GM12878 (cell line): Measurements from ENCODE around the gene SNX4. TPM values are rescaled to one million over a fixed set of nuclear protein-coding genes. Genes with fewer than 3 reads are reported as not detected.

Experiments used
- ATAC-seq: fragments of 200-7000 bp; cut with Tn5 transposase; 3 replicates; pipeline ENCODE4 v1.9.1; 2020; ENCODE audit warnings: mild to moderate bottlenecking, moderate library complexity
- BruUV-seq: library from RNA; stranded (reverse); fragments of 400-500 nt; replicated peaks from 2 replicates; lab custom pipeline; 2021; lab: Mats Ljungman, UMichigan
- CTCF ChIA-PET: fragments of 300-600 bp; sonication (Branson Sonifier 250); formaldehyde crosslinking; extraction: SDS; loops from one replicate; lab custom pipeline; 2021; ENCODE audit warnings: inconsistent platforms; lab: Yijun Ruan, JAX
- POLR2A ChIA-PET: fragments of 350-600 bp; formaldehyde crosslinking; extraction: SDS; loops from one replicate; lab custom pipeline; 2021; ENCODE audit warnings: inconsistent platforms; lab: Charles Lee
- RAD21 ChIA-PET: fragments of 300-600 bp; sonication (Branson Sonifier 250); formaldehyde crosslinking; loops from one replicate; lab custom pipeline; 2023; ENCODE audit warnings: antibody characterized with exemption; ENCODE audit not compliant: unreplicated experiment; lab: Charles Lee
- SMC1A ChIA-PET: fragments of 300-600 bp; sonication (Branson Sonifier 250); formaldehyde crosslinking; loops from one replicate; lab custom pipeline; 2023; ENCODE audit not compliant: unreplicated experiment, uncharacterized antibody; lab: Charles Lee
- DNase-seq: peaks from one replicate; pipeline ENCODE4 v3.0.0-alpha.2; 2011; ENCODE audit warnings: low read depth, low spot score
- FAIRE-seq: peaks from 3 replicates; lab custom pipeline; 2011; peaks lifted over from hg19 to GRCh38; lab: Jason Lieb, UNC
- H2AFZ ChIP-seq: 2 replicates; pipeline ENCODE4 v1.6.0; 2011; ENCODE audit warnings: low read depth, low read length, control low read depth; ENCODE audit not compliant: control insufficient read depth
- H3K27ac ChIP-seq: 2 replicates; pipeline ENCODE4 v1.5.1; 2011; ENCODE audit warnings: control low read depth; ENCODE audit not compliant: control insufficient read depth, insufficient read depth
- H3K27me3 ChIP-seq, 2 experiments: replicated peaks in 1 of 2; 2 replicates each; pipeline versions ENCODE4 v1.6.0 to v1.6.1; 2011; ENCODE audit warnings: low read length in 1 of 2; ENCODE audit not compliant: control insufficient read depth in 2 of 2, insufficient read depth in 2 of 2
- H3K36me3 ChIP-seq, 2 experiments: 2 replicates each; pipeline ENCODE4 v1.5.1; 2011; ENCODE audit warnings: low read length in 1 of 2; ENCODE audit not compliant: control insufficient read depth in 2 of 2, insufficient read depth in 2 of 2
- H3K4me1 ChIP-seq: 2 replicates; pipeline ENCODE4 v1.6.1; 2011; ENCODE audit warnings: mild to moderate bottlenecking, low read length, moderate library complexity, mixed read lengths; ENCODE audit not compliant: control insufficient read depth, insufficient read depth
- H3K4me2 ChIP-seq: 2 replicates; pipeline ENCODE4 v1.6.0; 2011; ENCODE audit warnings: control low read depth; ENCODE audit not compliant: control insufficient read depth, insufficient read depth
- H3K4me3 ChIP-seq: fragments of 200-600 bp; sonication (generic); 2 replicates; pipeline ENCODE4 v1.5.1; 2016
- H3K79me2 ChIP-seq: 2 replicates; pipeline ENCODE4 v1.6.0; 2011; ENCODE audit warnings: low read length; ENCODE audit not compliant: control insufficient read depth, insufficient read depth
- H3K9ac ChIP-seq: 2 replicates; pipeline ENCODE4 v1.8.0; 2011; ENCODE audit warnings: low read length, control low read depth, mixed read lengths; ENCODE audit not compliant: control insufficient read depth, insufficient read depth
- H3K9me3 ChIP-seq: replicated peaks from 3 replicates; pipeline ENCODE4 v1.5.1; 2011; ENCODE audit warnings: mild to moderate bottlenecking, low read length; ENCODE audit not compliant: control insufficient read depth, insufficient read depth
- H4K20me1 ChIP-seq: 2 replicates; pipeline ENCODE4 v1.6.0; 2011; ENCODE audit not compliant: control insufficient read depth, insufficient read depth
- ASH2L ChIP-seq: fragments of 300-600, 200-600 bp; sonication (generic); IDR thresholded peaks from 2 replicates; pipeline ENCODE4 v1.6.1; 2017; ENCODE audit warnings: low read depth, mild to moderate bottlenecking, borderline replicate concordance
- CBFB ChIP-seq: IDR thresholded peaks from 2 replicates; pipeline ENCODE4 v1.6.1; 2016; ENCODE audit warnings: antibody characterized with exemption, low read depth
- E2F8 ChIP-seq: fragments of 450-650 bp; IDR thresholded peaks from 2 replicates; pipeline ENCODE4 v1.6.1; 2018; ENCODE audit warnings: mild to moderate bottlenecking, low read depth, moderate library complexity; ENCODE audit not compliant: partially characterized antibody
- IKZF2 ChIP-seq, 2 experiments: fragments of 450-650 bp; IDR thresholded peaks; 2 replicates each; pipeline ENCODE4 v1.6.1; 2017; ENCODE audit warnings: mild to moderate bottlenecking in 2 of 2, moderate library complexity in 2 of 2
- NR2F1 ChIP-seq: fragments of 450-650 bp; conservative IDR thresholded peaks from 2 replicates; pipeline ENCODE4 v1.6.1; 2017; ENCODE audit warnings: mild to moderate bottlenecking
- PKNOX1 ChIP-seq: fragments of 450-650 bp; IDR thresholded peaks from 2 replicates; pipeline ENCODE4 v1.6.1; 2016; ENCODE audit warnings: mild to moderate bottlenecking
- ZBED1 ChIP-seq: IDR thresholded peaks from 2 replicates; pipeline ENCODE4 v1.6.1; 2016; ENCODE audit warnings: borderline replicate concordance
- ZZZ3 ChIP-seq: IDR thresholded peaks from 2 replicates; pipeline ENCODE4 v1.6.1; 2011; ENCODE audit warnings: low read depth; ENCODE audit not compliant: control insufficient read depth, insufficient read length
- WGBS: methylation state at CpG from one replicate; pipeline ENCODE4 v1.1.6; 2016; ENCODE audit warnings: low lambda C conversion rate; ENCODE audit not compliant: insufficient replicate concordance, insufficient coverage; ENCODE audit errors: missing lambda C conversion rate; 5-methylcytosine and 5-hydroxymethylcytosine counted together
- in situ Hi-C: fragments of 300-500 bp; cut with MboI; formaldehyde crosslinking; loops from 9 replicates; pipeline ENCODE4 v1.14.3; 2018; ENCODE audit warnings: mixed read lengths
- intact Hi-C: fragments of 100-400 bp; cut with micrococcal nuclease; formaldehyde crosslinking; loops from one replicate; pipeline ENCODE4 v1.14.2; 2022; ENCODE audit not compliant: unreplicated experiment
- polyA plus RNA-seq, 11 experiments: library from polyadenylated mRNA; depleted of rRNA in 4 of 11; unstranded in 6 of 11; stranded (reverse) in 5 of 11; fragments of >200 nt; fragmentation: Nextera tagmentation in 4 of 11; fragmentation: Illumina TruSeq in 1 of 11; extraction: Ambion mirVana in 4 of 11; extraction: Trizol in 1 of 11; gene quantifications; 1 replicate in 1 of 11; 2 replicates in 10 of 11; pipeline versions ENCODE4 v1.2.1 to v1.2.3, GENCODE V29; 2011 to 2016; ENCODE audit warnings: inconsistent platforms in 2 of 11, missing spikeins in 2 of 11, low read depth in 1 of 11
- total RNA-seq, 4 experiments: library from RNA; depleted of rRNA in 3 of 4; stranded (reverse); fragments of >200 nt in 3 of 4; fragmentation: Illumina TruSeq in 1 of 4; extraction: Trizol in 1 of 4; gene quantifications; 2 replicates each; pipeline versions ENCODE4 v1.2.1 to v1.2.3, GENCODE V29; 2013 to 2021
- TF ChIP-seq, protein P1 (sequence below): fragments of 450-650 bp; conservative IDR thresholded peaks from 2 replicates; pipeline ENCODE4 v1.6.1; 2017; ENCODE audit warnings: mild to moderate bottlenecking, moderate library complexity
- TF ChIP-seq, protein P2 (sequence below): IDR thresholded peaks from 2 replicates; pipeline ENCODE4 v1.6.1; 2012; ENCODE audit warnings: low read length, inconsistent platforms
- TF ChIP-seq, protein P3 (sequence below): IDR thresholded peaks from 2 replicates; pipeline ENCODE4 v1.6.1; 2012; ENCODE audit warnings: low read depth, low read length, improper control_type of control experiment

SNX4 gene
- total and polyA plus RNA-seq, 10 of the 15 experiments (the other 5 are each of a cell fraction or from before 2014, with no cell fraction given), result 33.4 to 94.5 (median 60.5) TPM

- TF ChIP-seq, protein P1, sequence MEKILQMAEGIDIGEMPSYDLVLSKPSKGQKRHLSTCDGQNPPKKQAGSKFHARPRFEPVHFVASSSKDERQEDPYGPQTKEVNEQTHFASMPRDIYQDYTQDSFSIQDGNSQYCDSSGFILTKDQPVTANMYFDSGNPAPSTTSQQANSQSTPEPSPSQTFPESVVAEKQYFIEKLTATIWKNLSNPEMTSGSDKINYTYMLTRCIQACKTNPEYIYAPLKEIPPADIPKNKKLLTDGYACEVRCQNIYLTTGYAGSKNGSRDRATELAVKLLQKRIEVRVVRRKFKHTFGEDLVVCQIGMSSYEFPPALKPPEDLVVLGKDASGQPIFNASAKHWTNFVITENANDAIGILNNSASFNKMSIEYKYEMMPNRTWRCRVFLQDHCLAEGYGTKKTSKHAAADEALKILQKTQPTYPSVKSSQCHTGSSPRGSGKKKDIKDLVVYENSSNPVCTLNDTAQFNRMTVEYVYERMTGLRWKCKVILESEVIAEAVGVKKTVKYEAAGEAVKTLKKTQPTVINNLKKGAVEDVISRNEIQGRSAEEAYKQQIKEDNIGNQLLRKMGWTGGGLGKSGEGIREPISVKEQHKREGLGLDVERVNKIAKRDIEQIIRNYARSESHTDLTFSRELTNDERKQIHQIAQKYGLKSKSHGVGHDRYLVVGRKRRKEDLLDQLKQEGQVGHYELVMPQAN, result no peak
Observed at GRCh38 chr3:125433611-125434041, 86.4 kb downstream of the SNX4 start (continued).

GRCh38 chr3:125433091-125433534, 86.9 kb downstream of the SNX4 start:
- FAIRE-seq (no peak), DNase-seq (no peak), ATAC-seq (no peak)
- ChIA-PET POLR2A (interaction anchor here (0.5 to 0.6 kb wide), 2 partner anchors 8 to 80 kb away, joined by 3 to 5 read pairs; no protein-coding TSS in a partner anchor), RAD21 (no interaction called here), SMC1A (interaction anchor here (0.6 to 2.4 kb wide), 6 partner anchors 10 to 498 kb away, joined by 3 to 8 read pairs (median 3); partner anchors contain the start of gene MUC13), CTCF (interaction anchor here (1.4 to 4.4 kb wide), 2 partner anchors 12 to 34 kb away, joined by 4 to 25 read pairs; no protein-coding TSS in a partner anchor)
- intact Hi-C loops, result loop anchor here (5.0 to 10.0 kb wide), 2 partner anchors 148 to 281 kb away; no protein-coding TSS in a partner anchor
- Histone ChIP-seq H3K4me1 (peaks cover 25% of the 10 kb centered on the region), H3K27ac (no peak overlapping the region), H3K27me3 (no peaks in the 10 kb centered on the region), H2AFZ (no peak overlapping the region), H3K36me3 (no peaks in the 10 kb centered on the region), H3K4me2 (no peak overlapping the region), H3K9me3 (no peaks in the 10 kb centered on the region), H3K4me3 (no peak overlapping the region), H4K20me1 (no peaks in the 10 kb centered on the region), H3K79me2 (no peaks in the 10 kb centered on the region), H3K9ac (no peak overlapping the region)
- 76% methylated on average over 6 of the region's 6 CpGs for WGBS
- TF ChIP-seq ZBED1, result no peak
- no peak for TF ChIP-seq E2F8
- TF ChIP-seq, protein P2, sequence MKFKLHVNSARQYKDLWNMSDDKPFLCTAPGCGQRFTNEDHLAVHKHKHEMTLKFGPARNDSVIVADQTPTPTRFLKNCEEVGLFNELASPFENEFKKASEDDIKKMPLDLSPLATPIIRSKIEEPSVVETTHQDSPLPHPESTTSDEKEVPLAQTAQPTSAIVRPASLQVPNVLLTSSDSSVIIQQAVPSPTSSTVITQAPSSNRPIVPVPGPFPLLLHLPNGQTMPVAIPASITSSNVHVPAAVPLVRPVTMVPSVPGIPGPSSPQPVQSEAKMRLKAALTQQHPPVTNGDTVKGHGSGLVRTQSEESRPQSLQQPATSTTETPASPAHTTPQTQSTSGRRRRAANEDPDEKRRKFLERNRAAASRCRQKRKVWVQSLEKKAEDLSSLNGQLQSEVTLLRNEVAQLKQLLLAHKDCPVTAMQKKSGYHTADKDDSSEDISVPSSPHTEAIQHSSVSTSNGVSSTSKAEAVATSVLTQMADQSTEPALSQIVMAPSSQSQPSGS, result no peak
- no peak for TF ChIP-seq NR2F1
- TF ChIP-seq CBFB, result no peak
- TF ChIP-seq IKZF2 (IDR thresholded peaks at IDR 0.05), result no peak
- no peak for TF ChIP-seq ASH2L
- TF ChIP-seq, protein P3, sequence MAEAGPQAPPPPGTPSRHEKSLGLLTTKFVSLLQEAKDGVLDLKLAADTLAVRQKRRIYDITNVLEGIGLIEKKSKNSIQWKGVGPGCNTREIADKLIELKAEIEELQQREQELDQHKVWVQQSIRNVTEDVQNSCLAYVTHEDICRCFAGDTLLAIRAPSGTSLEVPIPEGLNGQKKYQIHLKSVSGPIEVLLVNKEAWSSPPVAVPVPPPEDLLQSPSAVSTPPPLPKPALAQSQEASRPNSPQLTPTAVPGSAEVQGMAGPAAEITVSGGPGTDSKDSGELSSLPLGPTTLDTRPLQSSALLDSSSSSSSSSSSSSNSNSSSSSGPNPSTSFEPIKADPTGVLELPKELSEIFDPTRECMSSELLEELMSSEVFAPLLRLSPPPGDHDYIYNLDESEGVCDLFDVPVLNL, result no peak
- no peak for TF ChIP-seq PKNOX1
- no peak for TF ChIP-seq ZZZ3
- BruUV-seq, result no TSS peak
- in situ Hi-C loops, result loop anchor here (25.0 kb wide), 1 partner anchor 446 kb away; no protein-coding TSS in a partner anchor
